Stimulated activated CD4-positive, alpha-beta T cell treated with anti-CD3 and anti-CD28 coated beads, Interleukin-15, amount 100 ng/mL, for 24 hours (primary cell): Measurements from ENCODE around the gene AGPS.
"Not testable (repeated sequence)": the region's sequence is repeated elsewhere in the genome, so short reads cannot be mapped to it uniquely, and the experiment has no call there.

ENCODE experiments used
- DNase-seq: peaks from one replicate; pipeline ENCODE4 v3.0.0-alpha.2; 2020

AGPS gene

GRCh38 chr2:177535000-177535399 lies 142.4 kb downstream of the AGPS start:
- no peak for DNase-seq

GRCh38 chr2:177535958-177536504 lies 143.5 kb downstream of the AGPS start:
- DNase-seq = no peak

GRCh38 chr2:177537213-177537612 lies 144.6 kb downstream of the AGPS start:
- no peak for DNase-seq

- no peak for DNase-seq
These were observed 145.1 kb downstream of the AGPS start for GRCh38 chr2:177537636-177538035.

GRCh38 chr2:177538323-177538722 lies 145.8 kb downstream of the AGPS start:
- DNase-seq = no peak

GRCh38 chr2:177540283-177540682 lies 147.7 kb downstream of the AGPS start:
- DNase-seq = no peak

GRCh38 chr2:177541258-177541991 lies 148.9 kb downstream of the AGPS start:
- DNase-seq = no peak

GRCh38 chr2:177542396-177542795 lies 149.8 kb downstream of the AGPS start:
- no peak for DNase-seq

GRCh38 chr2:177543007-177543760 lies 150.6 kb downstream of the AGPS start:
- no peak for DNase-seq

- no peak for DNase-seq
These were observed 152.6 kb downstream of the AGPS start for GRCh38 chr2:177545143-177545542.

- no peak for DNase-seq
These were observed 153.5 kb downstream of the AGPS start for GRCh38 chr2:177545981-177546585.

- DNase-seq = no peak
These were observed 154.5 kb downstream of the AGPS start for GRCh38 chr2:177547122-177547521.

- DNase-seq = no peak
These were observed 155.2 kb downstream of the AGPS start for GRCh38 chr2:177547772-177548171.

- DNase-seq = no peak
These were observed 156.1 kb downstream of the AGPS start for GRCh38 chr2:177548636-177549035.

GRCh38 chr2:177549171-177549570 lies 156.6 kb downstream of the AGPS start:
- DNase-seq = no peak

GRCh38 chr2:177550264-177551200 lies 158.0 kb downstream of the AGPS start:
- no peak for DNase-seq

GRCh38 chr2:177551360-177551759 lies 158.8 kb downstream of the AGPS start:
- not testable (repeated sequence) for DNase-seq

GRCh38 chr2:177551989-177552421 lies 159.4 kb downstream of the AGPS start:
- no peak for DNase-seq

- DNase-seq = peak; percentile 90
These were observed 160.0 kb downstream of the AGPS start for GRCh38 chr2:177552422-177553175.

GRCh38 chr2:177553176-177553884 lies 160.8 kb downstream of the AGPS start:
- no peak for DNase-seq

- no peak for DNase-seq
These were observed 161.8 kb downstream of the AGPS start for GRCh38 chr2:177554365-177554764.
